Lower leg skin (tissue), 4 donors: ENCODE data around the gene POU4F1. TPM values are rescaled to one million over a fixed set of nuclear protein-coding genes. Genes with fewer than 3 reads are reported as not detected.

Experiments
- DNase-seq, 2 donors: peaks; one replicate each; pipeline ENCODE4 v3.0.0-alpha.2; 2019; ENCODE audit warnings: low spot score in 2 of 2
- H3K4me3 ChIP-seq: fragments of 200-600 bp; sonication (generic); 2 replicates; pipeline ENCODE4 v1.5.1; 2017; ENCODE audit warnings: mild to moderate bottlenecking, low read depth; ENCODE audit not compliant: poor library complexity, severe bottlenecking
- POLR2A ChIP-seq, 2 donors: fragments of 450-650 bp; IDR thresholded peaks; one replicate each; pipeline ENCODE4 v1.6.1; 2016 to 2017; ENCODE audit warnings: antibody characterized with exemption in 2 of 2, mild to moderate bottlenecking in 1 of 2, moderate library complexity in 1 of 2
- WGBS, 2 donors: methylation state at CpG; one replicate each; pipeline ENCODE4 v1.1.5; 2018; 5-methylcytosine and 5-hydroxymethylcytosine counted together
- intact Hi-C: fragments of 100-400 bp; cut with DNase I; formaldehyde crosslinking; loops from one replicate; pipeline ENCODE4 v1.15.0; 2023; ENCODE audit warnings: low total_unique reads
- total RNA-seq, 4 donors: library from RNA; depleted of rRNA; stranded (reverse); fragments of >200 nt; gene quantifications; one replicate each; pipeline ENCODE4 v1.1.0, GENCODE V29; 2016
- TF ChIP-seq, protein P1 (sequence below), 3 donors: fragments of 450-650 bp; IDR thresholded peaks; one replicate each; pipeline ENCODE4 v1.5.1; 2016; ENCODE audit warnings: antibody characterized with exemption in 3 of 3, mild to moderate bottlenecking in 3 of 3, moderate library complexity in 2 of 3

POU4F1 gene
- total RNA-seq, 4 donors from 2014 or later, result 0.10 to 0.13 TPM; not detected in 2

DNA sequence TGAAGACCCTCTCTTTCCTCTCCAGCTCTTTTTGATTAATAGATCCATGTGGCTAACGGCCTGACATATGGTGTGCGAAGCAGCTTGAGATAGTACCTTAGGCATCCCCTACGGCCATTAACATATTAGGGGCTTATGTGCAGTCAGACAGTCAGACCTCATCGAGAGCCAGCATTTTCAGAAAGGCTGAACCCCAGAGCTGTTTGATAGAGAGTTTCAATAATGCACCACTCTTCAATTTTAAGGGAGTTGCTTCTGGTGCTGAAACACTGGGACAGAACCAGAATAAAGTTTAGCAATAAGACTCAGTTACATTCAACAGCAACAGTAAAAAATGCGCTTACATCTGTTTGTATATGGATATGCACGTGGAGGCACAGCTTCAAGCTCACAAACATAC, 10.8 kb downstream of the POU4F1 start:
- TF ChIP-seq, protein P1, sequence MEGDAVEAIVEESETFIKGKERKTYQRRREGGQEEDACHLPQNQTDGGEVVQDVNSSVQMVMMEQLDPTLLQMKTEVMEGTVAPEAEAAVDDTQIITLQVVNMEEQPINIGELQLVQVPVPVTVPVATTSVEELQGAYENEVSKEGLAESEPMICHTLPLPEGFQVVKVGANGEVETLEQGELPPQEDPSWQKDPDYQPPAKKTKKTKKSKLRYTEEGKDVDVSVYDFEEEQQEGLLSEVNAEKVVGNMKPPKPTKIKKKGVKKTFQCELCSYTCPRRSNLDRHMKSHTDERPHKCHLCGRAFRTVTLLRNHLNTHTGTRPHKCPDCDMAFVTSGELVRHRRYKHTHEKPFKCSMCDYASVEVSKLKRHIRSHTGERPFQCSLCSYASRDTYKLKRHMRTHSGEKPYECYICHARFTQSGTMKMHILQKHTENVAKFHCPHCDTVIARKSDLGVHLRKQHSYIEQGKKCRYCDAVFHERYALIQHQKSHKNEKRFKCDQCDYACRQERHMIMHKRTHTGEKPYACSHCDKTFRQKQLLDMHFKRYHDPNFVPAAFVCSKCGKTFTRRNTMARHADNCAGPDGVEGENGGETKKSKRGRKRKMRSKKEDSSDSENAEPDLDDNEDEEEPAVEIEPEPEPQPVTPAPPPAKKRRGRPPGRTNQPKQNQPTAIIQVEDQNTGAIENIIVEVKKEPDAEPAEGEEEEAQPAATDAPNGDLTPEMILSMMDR (IDR thresholded peaks at IDR 0.05), result no peak
- no peak for TF ChIP-seq POLR2A (IDR thresholded peaks at IDR 0.05)
- intact Hi-C loops, result no loop called here

DNA sequence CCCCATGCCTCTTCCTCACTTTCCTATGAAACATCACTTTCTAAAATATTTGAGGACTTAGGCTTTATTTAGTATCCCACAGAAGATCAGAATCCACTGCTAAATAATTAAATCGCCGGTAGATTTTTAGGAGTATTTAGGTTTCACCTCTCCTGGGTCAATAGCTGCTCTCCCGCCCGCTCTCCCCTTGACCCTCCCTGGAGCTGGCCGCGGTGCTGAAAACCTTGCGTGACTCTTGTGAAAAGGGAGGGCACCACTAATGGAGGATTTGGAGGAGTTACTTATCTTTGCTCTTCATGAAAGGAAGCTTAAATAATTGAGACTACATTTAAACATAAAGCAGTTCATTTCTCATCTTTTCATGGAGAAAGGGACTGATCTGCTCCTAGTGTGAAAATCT, 14.1 kb downstream of the POU4F1 start:
- intact Hi-C loops, result no loop called here
- TF ChIP-seq POLR2A (IDR thresholded peaks at IDR 0.05), result no peak
- TF ChIP-seq, protein P1 (IDR thresholded peaks at IDR 0.05), result no peak
- WGBS, 2 donors, result 2 to 5% methylated on average over 7 of the region's 7 CpGs
- DNase-seq, result no peak
- no peak overlapping the region for H3K4me3 ChIP-seq

More for the DNA sequence above, 10.8 kb downstream of the POU4F1 start:
- H3K4me3 ChIP-seq, result no peak overlapping the region
- DNase-seq, result no peak
- 11 to 16% methylated on average over 6 of the region's 6 CpGs for WGBS, 2 donors

DNA sequence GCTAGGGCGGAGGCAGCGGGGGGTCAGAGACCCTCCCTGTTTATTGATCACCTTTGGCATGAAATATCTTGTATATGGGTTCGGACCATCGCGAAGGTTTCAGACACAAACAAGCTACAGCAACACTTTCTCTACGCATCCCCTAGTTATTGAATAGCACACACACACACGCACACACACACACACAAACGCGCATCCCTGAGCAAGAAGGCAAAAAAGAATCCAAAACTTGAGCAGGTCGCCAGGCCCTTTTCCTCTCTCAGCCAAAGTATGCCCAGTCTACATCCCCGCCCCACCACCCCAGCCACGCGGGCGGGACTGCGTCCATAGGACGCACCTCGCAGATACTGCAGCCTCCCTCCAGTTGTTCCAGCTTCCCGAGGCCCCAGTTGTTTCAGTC, 16.0 kb downstream of the POU4F1 start:
- WGBS, 2 donors, result 13 to 18% methylated on average over 18 of the region's 18 CpGs
- intact Hi-C loops, result no loop called here

DNA sequence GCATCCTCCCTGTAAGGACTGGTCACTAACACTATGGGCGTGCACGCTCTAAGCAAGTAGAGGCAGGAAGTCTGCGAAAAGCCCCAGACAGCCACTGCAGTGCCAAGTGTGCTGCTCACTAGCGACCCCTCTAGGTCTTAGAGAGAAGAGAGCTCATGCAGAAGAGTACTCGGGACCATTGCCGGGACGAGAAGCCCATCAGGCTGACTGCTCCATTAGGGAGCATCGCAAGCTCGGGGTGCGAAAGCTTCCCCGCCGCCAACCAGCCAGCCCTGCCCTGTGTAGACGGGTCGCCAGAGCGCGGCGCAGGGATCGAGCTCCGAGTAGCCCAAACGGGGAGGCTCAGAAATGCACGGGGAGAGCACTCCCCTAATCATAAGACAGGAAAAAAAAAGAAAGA, 16.6 kb downstream of the POU4F1 start:
- no peak overlapping the region for H3K4me3 ChIP-seq
- DNase-seq, result no peak
- TF ChIP-seq, protein P1 (IDR thresholded peaks at IDR 0.05), result no peak
- no peak for TF ChIP-seq POLR2A (IDR thresholded peaks at IDR 0.05)
- intact Hi-C loops, result no loop called here
- WGBS, 2 donors, result 7 to 8% methylated on average over 21 of the region's 21 CpGs

More for the DNA sequence above, 16.0 kb downstream of the POU4F1 start:
- no peak for DNase-seq
- H3K4me3 ChIP-seq, result no peak overlapping the region
- TF ChIP-seq POLR2A (IDR thresholded peaks at IDR 0.05), result no peak
- TF ChIP-seq, protein P1 (IDR thresholded peaks at IDR 0.05), result no peak

DNA sequence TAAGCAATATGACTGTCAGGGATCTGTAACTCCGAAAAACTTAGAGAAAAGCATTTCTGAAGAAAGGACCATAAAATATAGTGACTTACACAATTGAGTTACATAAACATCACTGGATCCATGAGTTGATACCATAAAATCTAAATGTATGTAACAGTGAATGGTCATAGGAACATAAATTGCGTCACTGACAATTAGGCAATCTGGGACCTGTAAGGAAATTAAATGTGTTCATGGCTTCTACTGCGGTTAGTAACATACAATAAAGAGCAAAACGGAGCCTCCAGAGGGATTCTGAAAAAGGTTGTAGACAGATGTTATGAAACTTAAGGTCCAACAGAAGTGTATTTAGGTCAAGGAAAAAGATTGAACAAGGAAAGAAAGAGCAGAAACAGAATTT, 27.1 kb downstream of the POU4F1 start:
- no peak overlapping the region for H3K4me3 ChIP-seq
- TF ChIP-seq POLR2A (IDR thresholded peaks at IDR 0.05), result no peak
- TF ChIP-seq, protein P1 (IDR thresholded peaks at IDR 0.05), result no peak
- intact Hi-C loops, result no loop called here
- 85 to 89% methylated on average over 4 of the region's 4 CpGs for WGBS, 2 donors
- no peak for DNase-seq

DNA sequence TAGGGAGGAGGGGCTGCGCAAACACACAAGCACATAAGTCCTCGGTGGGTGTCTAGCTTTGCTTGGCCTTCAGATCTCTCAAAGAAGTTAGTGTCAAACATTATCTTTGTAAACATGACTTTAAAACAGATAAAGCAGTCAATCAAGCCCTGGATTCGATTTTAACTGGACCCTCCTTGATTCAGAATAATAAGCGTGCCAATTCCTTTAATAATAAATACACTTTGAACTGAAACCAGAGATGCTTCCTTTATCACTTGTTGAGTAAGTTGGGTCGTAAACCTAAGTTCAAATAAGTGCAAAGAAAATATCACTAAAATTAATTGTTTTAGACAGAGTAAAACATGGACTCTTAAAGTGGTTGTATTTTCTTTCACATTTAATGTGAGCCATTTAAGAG, 30.9 kb downstream of the POU4F1 start:
- no peak for DNase-seq
- intact Hi-C loops, result no loop called here
- TF ChIP-seq POLR2A (IDR thresholded peaks at IDR 0.05), result no peak
- TF ChIP-seq, protein P1 (IDR thresholded peaks at IDR 0.05), result no peak
- 77 to 84% methylated on average over 5 of the region's 5 CpGs for WGBS, 2 donors
- H3K4me3 ChIP-seq, result no peak overlapping the region
